Right renal pelvis (tissue), 4 donors: ENCODE results near the gene OLA1. TPM values are rescaled to one million over a fixed set of nuclear protein-coding genes. Genes with fewer than 3 reads are reported as not detected.

Experiments used
- DNase-seq, 4 donors: peaks; one replicate each; pipeline ENCODE4 v3.0.0-alpha.2; 2013; ENCODE audit warnings: low read depth in 4 of 4, low spot score in 3 of 4, missing footprints in 1 of 4
- polyA plus RNA-seq, 4 donors: library from polyadenylated mRNA; unstranded; fragments of 120-200 nt; gene quantifications; one replicate each; pipeline ENCODE4 v1.2.1, GENCODE V29; 2013; ENCODE audit not compliant: insufficient read length in 4 of 4

Gene OLA1
- polyA plus RNA-seq, 4 donors: 152 to 187 (median 177) TPM

DNA sequence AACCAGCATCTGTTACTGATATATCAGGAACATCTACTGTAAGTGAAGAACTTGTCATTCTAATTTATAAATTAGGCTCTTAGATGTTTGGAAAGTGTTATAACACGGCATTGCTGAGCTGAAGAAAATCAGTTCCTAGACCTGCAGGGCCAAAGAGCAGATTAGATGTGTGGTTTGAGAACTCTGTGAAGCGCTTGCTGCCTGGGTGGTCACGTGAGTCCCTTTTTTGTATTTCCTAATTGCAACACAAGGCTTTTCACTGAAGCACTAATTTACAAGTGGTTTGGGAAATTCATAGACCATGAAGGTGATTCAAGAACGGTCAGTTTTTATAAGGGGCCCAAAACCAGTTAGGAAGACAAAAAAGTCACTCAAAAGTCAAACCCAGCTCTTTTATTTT, 176.3 kb downstream of the OLA1 start:
- DNase-seq: no peak

- no peak for DNase-seq
These were observed 177.0 kb downstream of the OLA1 start for GRCh38 chr2:174071321-174071720.

DNA sequence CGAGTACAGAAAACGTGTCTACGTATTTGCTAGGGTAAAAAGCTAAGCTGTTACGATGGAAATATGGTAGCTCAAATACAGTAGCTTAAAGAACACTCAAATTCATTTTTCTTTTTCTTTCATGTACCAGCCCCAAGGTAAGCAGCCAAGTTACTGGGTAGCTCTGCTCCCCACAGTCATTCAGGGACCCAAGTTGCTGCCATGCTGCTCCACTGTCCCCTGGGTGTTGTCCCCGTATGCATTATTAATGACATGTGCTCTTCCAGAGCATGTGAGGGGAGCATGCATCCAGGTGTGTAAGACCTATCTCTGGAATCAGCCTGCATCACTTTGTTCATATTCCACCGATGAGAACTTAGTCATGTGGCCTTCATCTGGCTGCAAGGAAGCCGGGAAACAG, 178.1 kb downstream of the OLA1 start:
- no peak for DNase-seq

DNA sequence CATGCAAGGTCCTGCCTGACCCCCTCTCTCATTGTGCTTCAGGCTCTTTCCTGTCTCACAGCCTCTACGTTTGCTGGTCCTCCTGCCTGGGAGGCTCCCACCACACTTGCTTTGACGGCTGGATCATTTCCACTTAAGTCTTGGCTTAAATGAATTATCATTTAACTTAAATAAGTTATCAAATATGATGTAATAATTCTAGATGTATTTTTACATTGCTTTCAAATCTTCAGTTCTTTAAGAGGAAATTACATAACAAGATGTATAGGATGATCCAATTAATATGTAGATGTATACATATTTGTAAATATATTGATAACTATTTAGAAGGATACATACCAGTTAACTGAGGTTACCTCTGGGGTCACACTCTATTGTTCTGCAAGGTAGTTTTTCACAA, 180.5 kb downstream of the OLA1 start:
- no peak for DNase-seq

GRCh38 chr2:174066871-174067270, 181.5 kb downstream of the OLA1 start:
- DNase-seq: no peak

DNA sequence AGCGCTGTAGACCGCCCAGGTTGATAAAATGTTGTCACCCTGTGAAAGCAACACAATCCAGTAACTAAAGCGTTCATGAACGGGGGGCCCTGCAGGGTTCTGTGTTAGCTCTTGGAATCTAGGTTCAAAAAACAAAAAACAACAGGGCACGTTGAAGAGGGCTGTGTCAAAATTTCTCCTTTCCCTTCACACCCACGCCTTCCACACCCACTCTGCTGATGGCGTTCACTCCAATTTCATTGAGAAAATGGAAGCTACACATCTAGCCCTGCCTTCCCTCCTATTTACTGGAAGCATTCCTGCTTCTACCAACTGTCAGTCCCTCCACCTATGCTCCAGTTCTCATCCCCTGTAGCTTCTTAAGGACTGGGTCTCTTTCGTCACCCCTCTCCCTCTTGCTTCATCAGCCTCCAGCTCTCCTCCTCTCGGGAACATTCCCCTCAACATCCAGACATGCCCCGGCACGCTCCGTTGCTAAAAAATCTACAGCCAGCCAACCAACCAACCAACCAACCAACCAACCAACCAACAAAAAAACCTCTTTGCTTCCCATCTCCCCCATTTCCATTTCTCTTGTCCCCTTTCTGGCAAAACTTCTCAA, 184.7 kb downstream of the OLA1 start:
- DNase-seq: no peak

DNA sequence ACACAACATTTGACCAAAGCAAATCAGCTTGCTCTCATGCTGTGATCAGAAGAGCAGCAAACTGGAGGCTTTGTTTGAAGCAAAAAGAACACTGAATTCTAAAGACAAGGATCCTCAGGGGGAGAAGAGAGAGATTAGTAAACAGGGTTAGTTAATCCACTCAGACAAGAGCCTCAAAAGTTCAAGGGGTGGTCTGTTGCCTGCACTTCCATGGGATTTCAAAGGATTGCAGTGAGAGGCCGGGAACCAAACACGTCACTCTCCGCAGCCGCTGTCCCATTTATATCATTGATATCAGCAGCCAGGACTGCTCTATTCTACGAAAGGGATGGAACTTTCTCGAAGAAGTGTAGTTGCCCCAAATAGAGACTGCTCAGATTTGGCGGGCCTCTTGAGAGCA, 185.4 kb downstream of the OLA1 start:
- no peak for DNase-seq

- no peak for DNase-seq
These were observed 188.5 kb downstream of the OLA1 start for GRCh38 chr2:174059884-174060244.

DNA sequence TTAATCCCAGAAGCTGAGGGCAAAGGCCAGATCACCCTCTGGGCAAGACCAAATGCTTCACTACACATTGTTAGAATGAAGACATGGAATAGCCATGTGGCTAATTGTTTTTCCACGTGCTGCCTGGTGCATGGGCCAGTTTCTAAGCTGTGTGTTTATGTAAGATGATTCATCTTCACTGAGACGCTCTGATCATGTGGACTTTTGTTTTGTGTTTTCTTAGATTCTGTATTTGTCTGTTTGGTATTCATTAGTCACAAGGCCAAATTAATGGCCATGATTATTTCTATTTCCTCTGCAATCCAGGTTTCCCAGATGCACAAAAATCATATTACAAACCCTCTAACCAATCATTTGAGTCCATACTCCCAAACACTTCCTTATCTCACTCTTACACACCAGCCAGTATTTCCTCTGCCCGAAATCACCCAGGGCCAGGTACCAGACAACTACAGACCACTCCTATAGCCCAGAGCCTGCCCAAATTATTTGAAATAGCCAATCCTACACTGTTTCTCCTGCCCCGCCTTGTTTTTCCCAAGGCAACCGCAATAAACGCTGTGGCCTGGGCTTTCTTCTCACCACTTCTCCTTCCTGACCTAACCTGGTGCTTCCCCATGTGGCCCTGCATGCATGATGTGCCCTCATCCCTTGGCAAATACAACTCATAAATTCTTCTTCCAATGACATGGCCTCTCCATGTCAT, 189.0 kb downstream of the OLA1 start:
- DNase-seq: no peak

DNA sequence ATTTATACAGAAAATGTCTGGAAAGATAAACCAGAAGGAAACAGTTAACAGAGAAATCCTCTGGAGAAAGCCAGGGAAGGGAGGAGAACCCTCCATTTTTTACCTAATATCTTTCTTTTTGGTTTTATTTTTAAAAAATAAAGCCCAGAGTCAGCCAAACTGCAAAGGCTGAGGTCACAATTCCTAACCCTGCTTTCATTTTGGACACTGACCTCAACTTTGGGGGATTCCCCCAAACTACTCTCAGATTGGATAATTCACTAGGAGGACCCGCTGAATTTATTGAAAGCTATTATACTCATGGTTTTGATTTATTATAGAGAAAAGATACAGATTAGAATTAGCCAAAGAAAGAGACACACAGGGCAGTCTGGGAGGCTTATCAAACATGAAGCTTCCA, 189.9 kb downstream of the OLA1 start:
- DNase-seq: no peak

- DNase-seq: no peak
These were observed 190.3 kb downstream of the OLA1 start for GRCh38 chr2:174058026-174058425.

GRCh38 chr2:174054926-174055325, 193.4 kb downstream of the OLA1 start:
- no peak for DNase-seq

GRCh38 chr2:174053355-174054151, 194.8 kb downstream of the OLA1 start:
- no peak for DNase-seq

DNA sequence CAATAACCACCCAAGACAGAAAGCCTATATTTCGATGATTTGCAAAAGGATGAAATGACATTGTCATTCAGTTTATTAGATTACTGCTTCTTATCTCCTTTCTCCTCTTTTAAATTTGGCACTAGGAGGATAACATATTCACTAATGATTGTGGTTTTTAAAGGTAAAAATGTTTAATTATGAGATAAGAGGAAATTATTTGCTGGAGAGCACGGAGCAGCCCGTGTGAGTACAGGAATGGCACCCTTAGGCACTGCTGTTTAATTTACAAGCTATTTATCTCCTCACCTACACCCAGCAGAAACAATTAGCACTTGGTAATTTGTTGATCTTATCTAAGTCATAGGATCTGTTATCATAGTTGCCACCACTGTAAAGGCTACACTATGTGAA, 195.8 kb downstream of the OLA1 start:
- DNase-seq: no peak

- no peak for DNase-seq
These were observed 196.4 kb downstream of the OLA1 start for GRCh38 chr2:174051741-174052583.

GRCh38 chr2:174051068-174051467, 197.3 kb downstream of the OLA1 start:
- no peak for DNase-seq

DNA sequence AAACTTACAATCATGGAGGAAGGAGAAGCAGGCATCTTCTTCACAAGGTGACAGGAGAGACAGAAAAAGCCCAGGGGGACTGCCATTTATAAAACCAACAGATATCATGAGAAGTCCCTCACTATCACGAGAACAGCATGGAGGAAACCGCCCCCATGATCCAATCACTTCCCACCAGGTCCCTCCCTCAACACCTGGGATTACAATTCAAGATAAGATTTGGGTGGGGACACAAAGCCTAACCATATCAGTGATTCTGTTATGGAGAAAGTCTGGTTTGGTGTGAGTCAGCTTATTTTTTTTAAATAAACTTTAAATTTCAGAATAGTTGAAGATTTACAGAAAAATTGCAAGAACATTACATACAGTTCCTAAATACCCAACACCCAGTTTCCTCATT, 198.4 kb downstream of the OLA1 start:
- no peak for DNase-seq

GRCh38 chr2:174048243-174048642, 200.1 kb downstream of the OLA1 start:
- DNase-seq: no peak

DNA sequence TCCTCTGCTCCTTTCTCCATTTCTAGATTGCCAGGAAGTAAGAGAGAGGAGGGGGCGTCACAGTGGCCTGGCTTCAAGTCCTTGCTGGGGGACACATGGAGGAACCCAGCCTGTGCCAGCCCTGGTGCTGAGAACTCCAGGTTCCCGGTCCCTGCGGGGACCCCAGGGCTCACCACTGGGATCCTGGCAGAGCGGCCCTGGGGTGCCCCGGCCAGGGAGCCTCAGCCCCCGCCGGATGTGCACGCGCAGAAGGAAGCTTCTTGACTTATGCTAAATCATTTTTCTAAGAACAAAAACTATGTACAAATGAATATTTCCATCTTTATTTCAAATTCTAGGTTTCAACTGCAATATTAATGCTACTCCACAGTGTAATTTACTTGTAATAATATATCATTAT, 200.6 kb downstream of the OLA1 start:
- DNase-seq: no peak

- DNase-seq: no peak
These were observed 202.2 kb downstream of the OLA1 start for GRCh38 chr2:174046172-174046571.

DNA sequence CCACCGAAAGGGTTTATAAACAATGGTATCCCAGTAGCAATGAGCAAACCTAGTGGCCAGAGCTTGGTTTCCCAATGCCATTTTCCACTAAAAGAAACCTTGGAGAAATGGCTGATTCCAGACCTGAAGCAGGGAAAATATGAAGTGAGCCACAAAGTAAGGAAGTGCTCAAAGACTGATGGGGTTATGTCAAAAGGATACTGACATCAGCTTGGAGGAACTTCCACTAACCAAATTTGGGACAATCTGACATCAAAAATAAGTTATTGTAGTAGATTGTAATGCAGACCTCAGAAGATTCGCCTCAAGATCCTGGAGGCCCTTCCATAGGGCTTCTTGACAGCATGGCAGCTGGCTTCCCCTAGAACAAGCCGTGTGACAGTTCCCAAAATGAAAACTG, 203.8 kb downstream of the OLA1 start:
- no peak for DNase-seq
